Thyroid gland (tissue), 4 donors: ENCODE measurements around the gene ISM2.

Source experiments
- CTCF ChIP-seq, 6 experiments: fragments of 200-600 bp in 3 of 6; fragments of 450-650 bp in 3 of 6; sonication (generic) in 3 of 6; IDR thresholded peaks; one replicate each; pipeline ENCODE4 v1.5.1; 2016 to 2019; ENCODE audit warnings: antibody characterized with exemption in 6 of 6, mild to moderate bottlenecking in 2 of 6, inconsistent platforms in 1 of 6, moderate library complexity in 1 of 6
- POLR2A ChIP-seq, 2 donors: fragments of 450-650 bp; IDR thresholded peaks; one replicate each; pipeline ENCODE4 v1.6.1; 2017; ENCODE audit warnings: antibody characterized with exemption in 2 of 2, mild to moderate bottlenecking in 2 of 2, moderate library complexity in 1 of 2

GRCh38 chr14:77516126-77516525, 17.5 kb upstream of the ISM2 start:
- TF ChIP-seq CTCF (IDR thresholded peaks at IDR 0.05): no peak
- no peak for TF ChIP-seq POLR2A (IDR thresholded peaks at IDR 0.05)
